Activated CD8-positive, alpha-beta memory T cell treated with anti-CD3 and anti-CD28 coated beads, Interleukin-2, amount 50 U/mL, for 1 hour (primary cell): Measurements from ENCODE around the gene ING2.

Experiments used
- DNase-seq: peaks from one replicate; pipeline ENCODE4 v3.0.0-alpha.2; 2020; ENCODE audit errors: extremely low read depth

The ING2 gene

DNA sequence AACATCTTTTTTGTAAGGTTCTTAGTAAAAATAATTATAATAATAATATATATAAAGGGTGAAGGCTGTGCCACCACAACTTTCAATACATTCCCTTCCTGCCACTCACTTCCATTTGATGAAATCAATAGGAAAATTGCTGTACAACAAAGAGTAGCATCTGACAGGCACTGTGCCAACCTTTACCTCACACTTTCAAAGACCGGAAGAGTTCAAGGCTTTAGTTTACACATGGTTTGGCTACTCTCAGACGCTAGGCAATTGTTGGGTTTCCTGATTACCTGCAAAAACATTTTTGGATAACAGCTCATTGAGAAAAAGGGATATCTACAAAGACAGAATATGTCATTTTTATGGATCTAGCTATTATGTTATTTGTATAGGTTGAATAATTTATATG is 5.5 kb upstream of the ING2 start:
- no peak for DNase-seq

DNA sequence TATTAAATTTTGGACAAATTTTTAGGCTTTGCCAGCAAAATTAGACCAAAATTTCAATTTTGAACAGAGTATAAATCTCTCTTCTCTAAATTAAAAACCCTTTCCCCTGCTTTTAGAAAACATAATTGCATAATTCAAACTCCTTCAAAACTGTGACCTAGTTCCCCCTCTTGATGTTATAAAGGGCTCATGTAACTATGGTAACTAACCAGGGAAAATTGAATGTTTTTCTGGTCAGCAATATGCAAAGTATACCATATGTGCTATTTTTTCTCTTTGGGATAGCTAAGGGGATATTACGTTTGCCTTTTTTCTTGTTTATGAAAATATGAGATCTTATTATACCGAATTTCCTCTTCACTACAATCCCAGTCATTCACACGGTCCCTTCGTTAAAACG is 5.1 kb upstream of the ING2 start:
- DNase-seq: no peak

DNA sequence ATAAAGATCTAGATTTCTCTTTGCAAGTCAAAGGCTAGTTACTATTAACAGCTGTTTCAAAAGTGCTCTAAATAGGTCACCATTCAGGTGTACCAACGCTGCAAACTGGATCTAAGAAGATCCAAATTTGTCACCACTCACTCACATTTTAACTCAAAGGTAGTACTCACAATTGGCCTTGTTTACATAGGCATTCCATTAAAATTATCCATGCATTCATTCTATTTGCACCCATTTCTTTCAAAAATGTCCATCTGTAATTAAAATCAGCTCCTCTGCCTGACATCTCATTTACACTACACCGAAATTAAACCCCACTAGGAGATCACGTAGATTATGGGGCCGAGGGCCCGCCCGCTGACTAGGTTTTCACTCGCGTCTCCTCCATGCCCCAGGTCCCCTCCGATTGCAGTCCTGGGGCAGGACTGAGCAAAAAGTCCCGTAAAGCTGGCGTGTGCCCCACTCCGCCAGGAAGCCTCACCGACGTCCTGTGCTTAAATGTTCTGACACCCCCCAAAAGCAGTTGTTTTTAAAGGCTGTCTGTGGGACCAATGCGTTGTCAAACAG is 1.3 kb upstream of the ING2 start:
- DNase-seq: peak; percentile 11

DNA sequence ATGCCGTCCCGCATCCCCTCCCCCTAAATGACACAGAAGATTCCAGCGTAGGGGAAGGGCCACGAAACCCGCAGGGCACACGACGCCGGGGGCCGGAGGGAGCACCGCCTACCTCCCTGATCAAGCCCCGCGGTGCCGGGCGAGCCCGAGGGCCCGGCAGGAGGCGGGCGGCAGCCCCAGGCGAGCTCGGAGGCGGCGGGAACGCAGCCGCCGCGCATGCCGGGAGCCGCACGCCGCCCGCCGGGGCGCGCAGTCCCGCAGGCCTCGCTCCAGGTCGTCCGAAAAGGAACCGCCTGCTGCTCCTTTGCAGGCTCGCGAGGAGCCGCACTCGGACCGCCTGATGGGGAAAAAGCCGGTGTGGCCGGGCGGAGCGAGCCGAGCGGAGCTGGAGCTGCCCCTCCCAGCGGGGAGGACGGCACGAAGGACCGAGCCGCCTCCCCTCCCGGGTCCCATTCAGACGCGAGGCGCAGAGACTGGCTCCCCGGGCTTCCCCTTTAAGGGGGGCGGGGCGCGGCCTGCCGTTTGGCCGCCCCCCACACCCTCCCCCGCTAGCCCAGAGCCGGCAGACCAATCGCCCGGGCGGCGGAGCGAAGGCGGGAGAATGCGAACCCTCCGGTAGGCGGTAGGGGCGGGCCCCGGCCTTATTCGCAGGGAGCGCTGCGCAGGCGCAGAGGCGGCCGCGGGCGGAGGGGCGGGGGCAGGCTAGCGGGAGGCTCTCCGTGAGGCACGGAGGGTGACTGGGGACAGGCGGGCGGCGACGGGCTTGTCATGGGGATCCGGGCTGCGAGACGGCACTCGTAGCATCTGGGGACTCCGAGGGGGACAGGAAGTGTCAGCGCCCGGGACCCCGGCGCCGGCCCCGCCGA is 561 bp upstream of the ING2 start:
- peak; percentile 95 for DNase-seq

DNA sequence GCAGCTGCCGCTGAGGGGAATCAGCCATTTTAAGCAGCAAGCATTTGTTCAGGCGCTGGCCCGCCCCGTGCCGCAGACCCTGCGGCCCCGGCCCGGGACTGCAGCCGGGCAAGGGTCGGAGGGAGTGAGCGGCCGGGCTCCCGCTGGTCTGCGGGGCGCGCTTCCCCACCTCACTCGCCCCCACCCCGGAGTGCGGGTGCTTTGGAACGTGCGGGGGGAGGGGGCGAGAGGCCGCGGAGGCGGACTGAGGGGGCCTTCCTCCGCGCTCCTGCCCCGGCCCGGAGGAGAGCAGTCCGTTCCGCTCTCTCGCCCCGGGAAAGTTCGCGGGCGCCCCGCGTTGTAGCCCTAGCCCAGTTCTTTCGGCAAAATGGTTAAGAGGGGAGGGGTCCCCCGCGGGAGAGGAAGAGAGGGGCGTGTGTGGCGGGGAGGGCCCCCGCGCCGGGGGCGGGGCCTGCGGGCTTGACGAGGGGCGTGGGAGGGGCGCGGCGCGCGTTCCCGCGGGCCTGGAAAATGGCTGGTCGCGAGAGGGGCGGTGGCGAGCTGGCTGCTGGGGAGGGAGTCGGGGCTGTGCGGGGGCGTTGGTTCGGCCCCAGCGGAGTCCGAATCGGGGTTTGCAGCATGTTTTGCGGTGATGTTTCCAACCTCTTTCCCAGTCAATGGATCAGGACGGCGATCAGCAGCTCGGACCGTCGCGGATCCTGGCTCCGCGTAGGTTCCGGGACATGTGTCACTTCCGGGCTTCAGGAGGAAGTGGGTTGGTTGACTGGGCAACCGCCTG is 942 bp downstream of the ING2 start:
- DNase-seq: peak; percentile 62

DNA sequence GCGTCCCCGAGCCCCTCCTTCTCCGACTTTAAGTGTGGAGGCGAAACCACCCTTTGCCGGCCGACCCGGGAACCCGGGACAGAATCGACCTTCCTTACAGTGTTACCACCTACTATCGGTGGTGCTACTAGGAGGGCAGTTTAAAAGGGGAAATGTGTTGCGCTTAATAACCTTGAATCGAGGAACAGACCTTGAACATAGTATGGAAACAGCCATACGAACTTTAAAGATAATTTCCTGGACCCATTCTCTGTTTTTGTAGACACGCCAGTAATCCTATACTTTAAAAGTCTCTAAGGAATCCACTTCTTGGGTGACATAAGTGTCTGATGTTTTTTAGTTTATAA is 1.5 kb downstream of the ING2 start:
- no peak for DNase-seq

DNA sequence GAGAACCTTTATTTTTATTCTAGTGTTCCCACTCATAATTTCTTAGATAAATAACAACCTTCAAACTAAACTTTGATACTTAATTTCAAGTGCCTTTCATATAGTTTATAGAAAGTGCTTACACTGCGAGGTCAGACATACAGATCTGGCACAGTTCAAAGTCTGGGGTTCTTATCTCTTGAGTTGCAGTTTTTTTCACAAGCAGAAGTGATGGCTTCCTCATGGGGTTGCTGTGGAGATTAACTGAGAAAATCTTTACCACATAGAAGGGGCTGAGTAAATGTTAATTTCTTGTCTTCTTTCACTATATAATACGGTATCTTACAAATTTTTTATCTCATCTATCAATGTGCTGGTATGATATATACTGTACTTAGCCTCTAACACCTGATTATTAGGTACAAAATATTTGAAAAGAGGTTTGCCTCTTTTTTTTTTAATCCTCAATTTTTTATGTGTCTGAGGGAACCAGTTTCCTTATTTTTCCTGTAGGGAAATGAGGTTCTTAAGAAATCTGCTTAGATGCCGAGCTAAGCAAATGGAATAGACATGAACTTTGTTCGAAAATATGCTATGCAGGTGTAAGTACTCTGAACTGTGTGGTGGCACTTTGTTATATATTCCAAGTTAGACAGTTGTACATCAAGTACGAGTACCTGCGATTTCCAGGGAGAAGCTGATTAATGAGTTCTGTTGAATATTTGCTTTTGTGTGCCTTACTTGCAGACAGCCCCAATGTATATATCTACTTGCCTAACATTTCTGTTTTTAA is 3.3 kb downstream of the ING2 start:
- DNase-seq: no peak

DNA sequence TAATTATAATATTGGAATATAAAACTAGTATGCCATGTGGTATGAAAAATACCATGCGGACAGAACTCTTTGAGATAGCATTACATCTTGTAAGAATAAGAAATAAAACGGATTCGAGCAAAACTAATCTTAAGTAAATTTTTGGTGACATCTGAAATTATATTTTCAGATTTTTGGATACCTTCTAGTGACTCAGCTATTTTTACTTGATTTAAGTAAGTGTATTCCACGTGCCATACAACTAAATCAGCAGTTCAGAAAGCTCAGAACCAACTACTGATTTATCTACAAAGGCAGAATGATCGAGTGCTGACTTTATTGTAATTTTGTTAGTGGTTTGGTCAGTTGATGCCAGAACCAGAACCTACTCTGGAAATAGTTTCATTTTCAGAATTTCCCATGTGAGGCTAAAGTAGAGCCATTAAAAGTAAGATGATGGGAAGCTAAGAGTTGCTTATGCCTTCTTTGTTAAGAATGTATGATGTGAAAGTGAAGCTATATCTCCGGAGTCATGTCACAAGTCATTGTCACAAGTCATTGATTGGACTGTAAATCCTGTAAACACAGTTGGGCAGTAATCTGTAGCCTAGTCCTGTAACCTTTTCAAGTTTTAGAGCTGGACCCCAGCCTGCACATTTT is 4.0 kb downstream of the ING2 start:
- DNase-seq: no peak

DNA sequence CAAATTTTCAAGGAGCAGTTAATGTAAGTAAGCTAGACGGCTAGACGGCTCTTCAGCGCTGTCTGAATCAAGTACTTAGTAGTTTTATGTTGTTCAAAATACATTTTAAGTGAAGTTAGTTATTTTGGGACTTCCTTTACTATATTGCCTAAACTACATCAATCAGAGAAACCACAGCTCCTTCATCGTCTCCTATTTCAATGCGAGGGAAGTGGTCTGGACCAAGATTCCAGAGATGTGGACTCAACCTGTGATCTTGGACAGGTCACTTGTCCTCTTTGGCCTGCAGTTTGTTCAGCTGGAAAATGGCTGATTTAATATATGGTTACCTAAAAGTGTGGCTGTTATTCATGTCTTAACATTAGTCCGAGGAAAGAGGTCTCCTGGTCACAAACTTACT is 10.6 kb downstream of the ING2 start:
- no peak for DNase-seq

DNA sequence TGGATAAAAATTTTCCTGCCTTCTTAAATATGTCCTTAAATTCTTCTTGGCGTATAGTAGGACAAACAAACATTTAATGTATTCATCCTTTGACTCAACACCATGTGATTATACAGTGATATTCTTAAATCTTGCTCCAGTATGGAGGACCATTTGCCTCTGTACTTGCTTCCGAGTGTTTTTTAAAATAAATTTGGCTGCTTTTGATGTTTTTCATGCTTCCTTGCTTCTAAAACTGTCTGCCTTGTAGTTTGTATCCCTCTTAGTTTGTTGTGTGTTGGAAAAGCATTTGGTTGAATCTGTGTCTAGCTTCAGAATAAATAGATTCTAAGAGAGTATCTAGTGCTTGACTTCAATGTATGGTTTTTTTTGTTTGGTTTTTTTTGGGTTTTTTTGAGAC is 12.3 kb downstream of the ING2 start:
- no peak for DNase-seq

DNA sequence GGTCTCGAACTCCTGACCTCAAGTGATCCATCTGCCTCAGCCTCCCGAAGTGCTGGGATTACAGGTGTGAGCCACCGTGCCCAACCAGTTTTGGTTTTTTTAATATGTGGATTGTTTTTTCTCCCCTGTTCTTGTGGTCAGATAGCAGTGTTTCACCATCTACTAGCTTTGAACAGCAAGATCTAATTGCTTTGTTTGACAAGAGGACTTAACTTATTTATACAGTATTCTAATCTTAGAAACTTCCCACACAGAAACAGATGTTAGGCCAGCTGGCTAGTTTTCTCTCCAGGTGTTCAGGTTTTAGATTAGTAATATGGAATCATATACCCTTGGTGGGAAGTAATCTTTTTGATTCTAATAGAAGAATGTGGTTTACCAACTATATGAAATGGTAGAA is 12.9 kb downstream of the ING2 start:
- no peak for DNase-seq

DNA sequence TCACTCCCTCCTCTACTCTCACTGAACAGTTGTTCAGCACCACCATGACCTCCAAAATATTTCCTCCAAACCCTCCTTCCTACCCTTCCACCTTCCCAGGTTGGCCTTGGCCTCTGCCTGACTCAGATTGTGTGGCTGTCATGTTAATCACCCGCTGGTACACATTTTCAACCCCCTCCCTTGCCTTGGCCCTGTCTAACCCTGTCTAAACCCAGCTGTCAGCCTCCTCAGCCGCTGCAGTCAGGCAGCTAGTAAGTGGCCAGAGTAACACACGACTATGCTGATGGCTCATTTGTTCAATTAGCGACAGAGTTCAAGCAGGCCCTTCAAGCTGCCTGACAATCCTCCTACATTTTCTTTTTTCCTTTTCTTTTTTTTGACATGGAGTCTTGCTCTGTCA is 18.0 kb downstream of the ING2 start:
- no peak for DNase-seq

DNA sequence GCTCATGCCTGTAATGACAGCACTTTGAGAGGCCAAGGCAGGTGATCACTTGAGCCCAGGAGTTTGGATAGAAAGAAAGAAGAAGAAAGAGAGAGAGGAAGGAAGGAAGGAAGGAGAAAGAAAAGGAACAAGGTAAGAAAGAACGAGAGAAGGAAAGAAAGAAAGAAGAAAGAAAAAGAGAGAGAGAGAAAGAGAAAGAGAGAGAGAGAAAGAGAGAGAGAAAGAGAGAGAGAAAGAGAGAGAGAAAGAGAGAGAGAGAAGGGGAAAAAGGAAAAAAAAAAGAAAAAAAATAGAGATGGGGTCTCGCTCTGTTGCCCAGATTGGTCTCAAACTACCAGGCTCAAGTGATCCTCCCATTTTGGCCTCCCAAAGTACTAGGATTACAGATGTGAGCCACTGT is 22.5 kb downstream of the ING2 start:
- DNase-seq: no peak

DNA sequence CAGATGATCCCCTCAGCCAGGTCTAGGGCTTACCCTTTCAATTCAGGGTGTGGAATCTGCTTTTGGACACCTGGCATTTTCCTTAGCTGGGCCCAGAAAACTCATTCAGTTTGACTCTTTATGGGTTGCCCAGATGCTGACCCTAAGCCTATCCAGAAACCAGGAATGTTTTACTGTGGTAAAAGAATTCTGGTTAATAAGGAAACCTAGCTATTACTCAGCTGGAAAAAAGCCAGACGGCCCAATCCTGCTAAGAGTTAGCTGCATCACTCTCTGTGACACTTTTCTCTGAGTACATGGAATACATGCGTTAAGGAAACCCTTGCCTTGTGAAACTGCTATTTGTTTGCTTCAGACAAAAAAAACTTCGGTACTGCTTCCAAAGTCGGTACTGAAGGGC is 28.0 kb downstream of the ING2 start:
- DNase-seq: no peak

DNA sequence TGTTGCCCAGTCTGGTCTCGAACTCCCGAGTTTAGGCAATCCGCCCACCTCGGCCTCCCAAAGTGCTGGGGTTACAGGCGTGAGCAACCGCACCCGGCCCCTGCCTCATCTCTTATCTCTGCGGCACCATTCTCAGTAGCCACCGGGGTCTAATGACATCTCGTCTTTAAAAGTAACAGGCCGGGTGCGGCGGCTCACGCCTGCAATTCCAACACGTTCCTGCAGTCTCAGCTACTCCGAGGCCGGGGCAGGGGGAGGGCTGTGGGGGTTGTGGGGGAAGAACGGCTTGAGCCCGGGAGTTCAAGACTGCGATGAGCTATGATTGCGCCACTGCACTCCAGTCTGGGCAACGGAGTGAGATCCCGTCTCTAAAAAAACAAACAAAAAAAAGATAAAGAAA is 28.8 kb downstream of the ING2 start:
- DNase-seq: no peak

DNA sequence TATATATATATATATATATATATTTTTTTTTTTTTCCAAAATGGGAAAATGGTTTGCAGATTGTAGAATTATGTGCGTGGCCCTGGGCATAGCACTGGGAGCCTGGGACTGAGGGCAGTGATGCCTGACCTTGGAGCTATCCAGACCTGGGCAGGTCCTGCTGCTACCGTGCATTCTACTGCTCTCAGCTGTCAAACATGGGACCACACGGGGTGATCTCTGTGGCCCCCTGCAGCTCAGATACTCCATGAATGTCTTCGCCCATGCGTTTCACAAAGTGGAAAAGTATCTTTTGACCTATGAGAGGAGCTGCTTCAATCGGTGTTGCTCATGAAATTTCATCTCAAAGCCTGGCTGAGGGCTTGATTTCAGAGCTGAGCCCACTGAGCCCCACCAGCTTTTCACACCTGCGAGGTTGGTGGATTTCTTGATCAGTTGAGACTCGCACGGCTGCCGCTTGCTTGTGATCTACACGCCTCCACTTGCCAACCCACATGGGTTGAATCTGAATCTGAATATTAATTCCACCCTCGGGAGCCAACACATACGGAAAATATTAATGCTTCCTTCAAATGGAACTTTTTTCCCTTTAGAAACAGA is 35.7 kb downstream of the ING2 start:
- DNase-seq: no peak

DNA sequence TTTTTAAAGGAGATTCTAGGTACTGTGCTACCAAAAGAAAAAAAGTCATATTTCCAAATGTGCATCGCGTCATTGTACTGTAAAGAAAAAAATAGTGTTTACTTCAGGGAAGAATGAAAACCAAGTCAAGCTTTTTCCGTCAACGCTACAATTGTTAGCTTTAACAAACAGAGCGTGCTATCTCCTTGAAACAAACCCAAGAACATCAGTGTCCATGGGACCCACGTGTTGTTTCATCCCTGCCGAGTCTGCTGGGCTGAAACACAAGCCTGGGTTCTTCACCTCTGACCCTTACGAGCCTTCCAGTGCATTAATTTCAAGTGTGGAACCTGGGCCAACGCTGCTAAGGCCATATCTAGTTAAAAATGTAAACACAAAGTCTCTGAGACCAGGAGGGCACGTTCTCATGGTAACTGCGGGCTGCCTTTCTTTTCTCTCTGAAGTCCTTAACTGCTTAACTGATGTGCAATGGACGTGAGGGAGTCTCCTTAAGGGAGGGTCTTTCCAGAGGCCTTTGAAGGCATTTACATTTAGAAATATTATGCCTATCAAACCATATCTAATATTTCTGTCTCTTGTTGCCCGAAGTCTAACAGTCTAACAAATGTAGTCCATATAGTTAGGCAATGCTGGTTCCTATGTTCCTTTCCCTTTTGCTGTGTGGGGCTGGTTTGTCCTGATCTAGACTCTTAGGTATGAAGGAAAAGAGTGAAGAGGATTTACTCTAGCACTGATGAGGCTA is 36.3 kb downstream of the ING2 start:
- DNase-seq: no peak

DNA sequence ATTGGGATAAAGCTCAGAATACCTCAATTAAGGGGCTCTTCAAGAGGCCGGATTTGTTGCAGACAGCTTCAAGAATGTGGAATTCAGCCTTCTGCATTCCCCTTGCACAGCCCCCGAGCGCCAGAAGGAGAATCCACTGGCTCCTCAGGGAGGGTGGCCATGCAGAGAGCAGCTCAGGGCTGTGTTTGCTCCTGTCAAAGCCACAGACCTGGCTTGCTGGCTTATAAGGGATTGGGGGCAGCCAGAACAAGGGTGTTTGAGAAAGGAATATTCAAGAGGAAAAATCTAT is 36.8 kb downstream of the ING2 start:
- no peak for DNase-seq

DNA sequence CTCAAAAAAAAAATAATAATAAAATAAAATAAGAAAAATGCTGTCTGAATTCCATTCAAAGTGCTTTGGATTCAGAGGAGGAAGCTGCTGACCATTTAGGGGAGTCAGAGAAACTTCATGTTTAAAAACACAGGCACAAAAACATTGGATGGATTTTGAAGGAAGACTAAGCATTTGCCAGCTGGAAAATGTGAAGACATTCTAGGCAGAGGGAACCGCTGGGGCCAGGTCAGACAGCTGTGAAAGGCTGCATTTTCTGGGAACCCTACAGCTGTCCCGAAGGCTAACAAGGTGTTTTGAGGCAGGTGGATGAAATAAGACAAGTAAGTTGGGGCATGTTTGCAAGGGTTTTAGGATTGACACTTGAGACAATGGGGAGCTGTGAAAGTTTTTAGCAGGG is 38.6 kb downstream of the ING2 start:
- no peak for DNase-seq

DNA sequence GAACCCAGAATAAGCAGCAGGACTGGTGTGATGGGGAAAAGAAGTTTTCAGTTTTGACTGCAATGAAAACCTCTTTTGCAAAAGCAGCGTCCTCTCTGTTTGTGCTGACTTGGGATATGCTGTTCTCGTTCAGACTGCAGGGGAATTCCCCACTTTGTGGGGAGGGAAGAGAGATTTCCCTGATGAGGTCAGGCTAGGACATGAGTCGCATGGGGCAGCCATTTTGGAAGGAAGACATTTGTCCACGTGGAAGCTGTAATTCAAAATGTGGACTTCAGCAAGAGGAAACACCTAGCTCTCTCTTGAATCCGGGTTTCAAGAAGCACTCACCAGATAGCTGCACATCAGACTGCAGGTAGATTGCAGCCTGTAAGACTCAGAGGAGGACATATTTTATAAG is 39.3 kb downstream of the ING2 start:
- no peak for DNase-seq

DNA sequence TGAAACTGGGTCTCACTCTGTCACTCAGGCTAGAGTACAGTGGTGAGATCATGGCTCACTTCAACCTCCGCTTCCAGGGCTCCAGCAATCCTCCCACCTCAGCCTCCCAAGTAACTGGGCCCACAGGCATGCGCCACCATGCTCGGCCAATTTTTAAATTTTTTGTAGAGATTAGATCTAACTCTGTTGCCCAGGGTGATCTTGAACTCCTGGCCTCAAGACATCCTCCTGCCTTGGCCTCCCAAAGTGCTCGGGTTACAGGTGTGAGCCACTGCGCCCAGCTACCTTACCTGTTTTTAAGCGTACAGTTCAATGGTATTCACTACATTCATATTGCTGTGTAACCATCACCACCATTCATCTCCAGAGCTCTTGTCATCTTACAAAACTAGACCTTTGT is 41.5 kb downstream of the ING2 start:
- DNase-seq: no peak
